GM10266 (cell line): ENCODE results near the gene KLHDC4.

ENCODE experiments used
- DNase-seq: peaks from one replicate; pipeline ENCODE4 v3.0.0; 2012; ENCODE audit errors: extremely low spot score
- CTCF ChIP-seq: IDR thresholded peaks from 2 replicates; pipeline ENCODE4 v1.5.1; 2012; ENCODE audit warnings: mild to moderate bottlenecking, low read depth; ENCODE audit not compliant: control insufficient read depth, insufficient read depth; ENCODE audit errors: missing control alignments

The KLHDC4 gene

GRCh38 chr16:87701505-87701921 is 64.3 kb downstream of the KLHDC4 start:
- no peak for DNase-seq
- no peak for TF ChIP-seq CTCF

GRCh38 chr16:87701078-87701460 is 64.7 kb downstream of the KLHDC4 start:
- TF ChIP-seq CTCF = no peak
- DNase-seq = no peak

- DNase-seq = no peak
- TF ChIP-seq CTCF = no peak
Measured at GRCh38 chr16:87700406-87701077, 65.2 kb downstream of the KLHDC4 start.

- no peak for TF ChIP-seq CTCF
- no peak for DNase-seq
Measured at GRCh38 chr16:87698676-87699199, 67.0 kb downstream of the KLHDC4 start.

GRCh38 chr16:87698241-87698640 is 67.5 kb downstream of the KLHDC4 start:
- peak; percentile 76 for DNase-seq
- TF ChIP-seq CTCF = no peak

GRCh38 chr16:87697792-87698191 is 68.0 kb downstream of the KLHDC4 start:
- no peak for TF ChIP-seq CTCF
- no peak for DNase-seq

- DNase-seq = no peak
- TF ChIP-seq CTCF = no peak
Measured at GRCh38 chr16:87697256-87697655, 68.5 kb downstream of the KLHDC4 start.
